RWPE1 (cell line): ENCODE measurements around the gene FAM98B.

ENCODE experiments used
- CTCF ChIA-PET: fragments of 350-600 bp; sonication (Branson Sonifier 250); formaldehyde crosslinking; extraction: SDS; loops from one replicate; lab custom pipeline; 2021; lab: Yijun Ruan, JAX
- POLR2A ChIA-PET: fragments of 400-600 bp; formaldehyde crosslinking; extraction: SDS; loops from one replicate; lab custom pipeline; 2020; ENCODE audit warnings: antibody characterized with exemption; ENCODE audit not compliant: low non-redundant PET; lab: Yijun Ruan, JAX
- DNase-seq: peaks from one replicate; pipeline ENCODE4 v3.0.0; 2012; ENCODE audit warnings: low spot score
- H3K27ac ChIP-seq: fragments of 450-650 bp; 2 replicates; pipeline ENCODE4 v1.5.1; 2017
- CTCF ChIP-seq: fragments of 450-650 bp; conservative IDR thresholded peaks from 2 replicates; pipeline ENCODE4 v1.5.1; 2017; ENCODE audit warnings: low read depth, mild to moderate bottlenecking

The FAM98B gene

GRCh38 chr15:38479266-38479665 lies 25.3 kb downstream of the FAM98B start:
- CTCF ChIA-PET, result interaction anchor here (0.7 kb wide), 1 partner anchor 646 kb away, joined by 3 read pairs; no protein-coding TSS in a partner anchor
- no peak for TF ChIP-seq CTCF
- no peak overlapping the region for H3K27ac ChIP-seq
- POLR2A ChIA-PET, result no interaction called here
- no peak for DNase-seq

GRCh38 chr15:38479756-38480155 lies 25.8 kb downstream of the FAM98B start:
- H3K27ac ChIP-seq, result no peak overlapping the region
- ChIA-PET CTCF (interaction anchor here (0.6 kb wide), 1 partner anchor 10 kb away, joined by 4 read pairs; no protein-coding TSS in a partner anchor), POLR2A (no interaction called here)
- no peak for TF ChIP-seq CTCF
- no peak for DNase-seq

- H3K27ac ChIP-seq, result no peak overlapping the region
- POLR2A ChIA-PET, result no interaction called here
- no peak for TF ChIP-seq CTCF
- DNase-seq, result no peak
- CTCF ChIA-PET, result no interaction called here
Observed at GRCh38 chr15:38481113-38481512, 27.2 kb downstream of the FAM98B start.

GRCh38 chr15:38481761-38482160 lies 27.8 kb downstream of the FAM98B start:
- H3K27ac ChIP-seq, result no peak overlapping the region
- no peak for TF ChIP-seq CTCF
- CTCF ChIA-PET, result no interaction called here
- no peak for DNase-seq
- POLR2A ChIA-PET, result no interaction called here

- DNase-seq, result no peak
- no peak overlapping the region for H3K27ac ChIP-seq
- ChIA-PET POLR2A (no interaction called here), CTCF (interaction anchor here (0.5 kb wide), 1 partner anchor 11 kb away, joined by 4 read pairs; no protein-coding TSS in a partner anchor)
- no peak for TF ChIP-seq CTCF
Observed at GRCh38 chr15:38482572-38482971, 28.6 kb downstream of the FAM98B start.

GRCh38 chr15:38486936-38487335 lies 33.0 kb downstream of the FAM98B start:
- no peak overlapping the region for H3K27ac ChIP-seq
- ChIA-PET CTCF (interaction anchor here (1.2 kb wide), 1 partner anchor 77 kb away, joined by 3 read pairs; the partner anchor contains the start of gene RASGRP1), POLR2A (no interaction called here)
- no peak for TF ChIP-seq CTCF
- DNase-seq, result no peak
